Fibroblast of skin of left quadriceps (primary cell): ENCODE measurements around the gene FHDC1.

ENCODE experiments used
- DNase-seq, 2 experiments: peaks; one replicate each; pipeline ENCODE4 v3.0.0-alpha.2; 2013; ENCODE audit warnings: low read depth in 2 of 2

Gene FHDC1

GRCh38 chr4:152936446-152937335, 568 bp downstream of the FHDC1 start:
- no peak for DNase-seq

- no peak for DNase-seq
Measured at GRCh38 chr4:152937336-152938236, 1.5 kb downstream of the FHDC1 start.

GRCh38 chr4:152938237-152938947, 2.3 kb downstream of the FHDC1 start:
- DNase-seq, result no peak

- no peak for DNase-seq
Measured at GRCh38 chr4:152939621-152940020, 3.5 kb downstream of the FHDC1 start.

- DNase-seq, result no peak
Measured at GRCh38 chr4:152940461-152940860, 4.3 kb downstream of the FHDC1 start.

- no peak for DNase-seq
Measured at GRCh38 chr4:152941411-152941810, 5.3 kb downstream of the FHDC1 start.

- no peak for DNase-seq
Measured at GRCh38 chr4:152942346-152942745, 6.2 kb downstream of the FHDC1 start.

GRCh38 chr4:152943672-152944071, 7.5 kb downstream of the FHDC1 start:
- peak; percentile 71 to 75 for DNase-seq

- no peak for DNase-seq
Measured at GRCh38 chr4:152944666-152945320, 8.7 kb downstream of the FHDC1 start.

- no peak for DNase-seq
Measured at GRCh38 chr4:152945639-152946038, 9.5 kb downstream of the FHDC1 start.

- no peak for DNase-seq
Measured at GRCh38 chr4:152946446-152946845, 10.3 kb downstream of the FHDC1 start.

- DNase-seq, result no peak
Measured at GRCh38 chr4:152947311-152947710, 11.2 kb downstream of the FHDC1 start.

GRCh38 chr4:152949930-152950329, 13.8 kb downstream of the FHDC1 start:
- DNase-seq, result no peak

- no peak for DNase-seq
Measured at GRCh38 chr4:152950402-152951274, 14.5 kb downstream of the FHDC1 start.

- no peak for DNase-seq
Measured at GRCh38 chr4:152951348-152951747, 15.2 kb downstream of the FHDC1 start.

GRCh38 chr4:152953514-152953913, 17.4 kb downstream of the FHDC1 start:
- no peak for DNase-seq

- no peak for DNase-seq
Measured at GRCh38 chr4:152954741-152955140, 18.6 kb downstream of the FHDC1 start.

- DNase-seq, result no peak
Measured at GRCh38 chr4:152956147-152956546, 20.0 kb downstream of the FHDC1 start.

GRCh38 chr4:152956650-152957436, 20.7 kb downstream of the FHDC1 start:
- no peak for DNase-seq
